HepG2 (cell line): ENCODE measurements around the gene NT5DC1. TPM values are rescaled to one million over a fixed set of nuclear protein-coding genes. Genes with fewer than 3 reads are reported as not detected.

Source experiments
- AFF4 ChIP-seq: sonication (generic); formaldehyde crosslinking; IDR thresholded peaks from 2 replicates; pipeline ENCODE4 v1.4.0; 2020; ENCODE audit warnings: missing genetic modification reagents
- BRCA1 ChIP-seq: sonication (generic); formaldehyde crosslinking; IDR thresholded peaks from 2 replicates; pipeline ENCODE4 v1.4.0; 2020; ENCODE audit warnings: missing genetic modification reagents
- GZF1 ChIP-seq: sonication (generic); formaldehyde crosslinking; IDR thresholded peaks from 2 replicates; pipeline ENCODE4 v1.5.1; 2020; ENCODE audit warnings: mild to moderate bottlenecking, missing genetic modification reagents
- JUNB ChIP-seq: sonication (generic); formaldehyde crosslinking; IDR thresholded peaks from 2 replicates; pipeline ENCODE4 v1.8.0; 2022; ENCODE audit warnings: missing genetic modification reagents, mild to moderate bottlenecking, borderline replicate concordance
- NFE2L2 ChIP-seq: fragments of 150-350 bp; IDR thresholded peaks from 2 replicates; pipeline ENCODE4 v1.6.1; 2014; ENCODE audit warnings: low read length
- NFYC ChIP-seq: IDR thresholded peaks from 2 replicates; pipeline ENCODE4 v1.6.1; 2016; ENCODE audit warnings: missing genetic modification reagents, missing compliant biosample characterization
- PCBP1 ChIP-seq: fragments of 200-400 bp; formaldehyde crosslinking; IDR thresholded peaks from 2 replicates; pipeline ENCODE4 v1.6.1; 2017; ENCODE audit warnings: mild to moderate bottlenecking, low read depth, low read length, borderline replicate concordance
- TFDP2 ChIP-seq: sonication (generic); formaldehyde crosslinking; IDR thresholded peaks from 2 replicates; pipeline ENCODE4 v1.4.0; 2020; ENCODE audit warnings: missing genetic modification reagents
- ZBTB3 ChIP-seq: sonication (generic); formaldehyde crosslinking; IDR thresholded peaks from 2 replicates; pipeline ENCODE4 v1.4.0; 2020; ENCODE audit warnings: low read depth, mild to moderate bottlenecking, moderate library complexity, missing genetic modification reagents, borderline replicate concordance
- ZMYM4 ChIP-seq: sonication (generic); formaldehyde crosslinking; IDR thresholded peaks from 2 replicates; pipeline ENCODE4 v1.8.1; 2023; ENCODE audit warnings: mild to moderate bottlenecking, missing genetic modification reagents
- ZNF777 ChIP-seq: sonication (generic); formaldehyde crosslinking; IDR thresholded peaks from 2 replicates; pipeline ENCODE4 v1.4.0; 2020; ENCODE audit warnings: missing genetic modification reagents
- polyA plus RNA-seq, 8 experiments: library from polyadenylated mRNA; depleted of rRNA in 3 of 8; stranded (reverse) in 7 of 8; unstranded in 1 of 8; fragments of >200 nt; fragmentation: Illumina TruSeq in 4 of 8; extraction: Trizol in 4 of 8; gene quantifications; 2 replicates each; pipeline versions ENCODE4 v1.2.1 to v1.2.3, GENCODE V29; 2011 to 2016; ENCODE audit warnings: low read depth in 4 of 8, missing spikeins in 1 of 8, mixed read lengths in 1 of 8; ENCODE audit not compliant: insufficient read depth in 1 of 8
- total RNA-seq, 5 experiments: library from RNA; depleted of rRNA; stranded (reverse); fragments of >200 nt; fragmentation: Illumina TruSeq; extraction: Trizol; gene quantifications; 2 replicates each; pipeline ENCODE4 v1.2.3, GENCODE V29; 2016; ENCODE audit warnings: low read depth in 1 of 5
- TF ChIP-seq, protein P1 (sequence below): sonication (generic); formaldehyde crosslinking; IDR thresholded peaks from 2 replicates; pipeline ENCODE4 v1.5.1; 2020; ENCODE audit warnings: mild to moderate bottlenecking, missing genetic modification reagents, moderate library complexity
- TF ChIP-seq, protein P2 (sequence below): IDR thresholded peaks from 2 replicates; pipeline ENCODE4 v1.6.1; 2016; ENCODE audit warnings: low read depth
- TF ChIP-seq, protein P3 (sequence below): sonication (generic); formaldehyde crosslinking; IDR thresholded peaks from 2 replicates; pipeline ENCODE4 v1.9.0; 2022; ENCODE audit warnings: low read depth, missing genetic modification reagents

Gene NT5DC1
- total and polyA plus RNA-seq, 2 of the 13 experiments (the other 11 are each of a cell fraction or from before 2014, with no cell fraction given) = 27.0 to 56.1 TPM

GRCh38 chr6:116070616-116071389 lies 29.9 kb upstream of the NT5DC1 start (continued):
- TF ChIP-seq TFDP2 (CRISPR knock-in tag) = no peak
- TF ChIP-seq, protein P1, sequence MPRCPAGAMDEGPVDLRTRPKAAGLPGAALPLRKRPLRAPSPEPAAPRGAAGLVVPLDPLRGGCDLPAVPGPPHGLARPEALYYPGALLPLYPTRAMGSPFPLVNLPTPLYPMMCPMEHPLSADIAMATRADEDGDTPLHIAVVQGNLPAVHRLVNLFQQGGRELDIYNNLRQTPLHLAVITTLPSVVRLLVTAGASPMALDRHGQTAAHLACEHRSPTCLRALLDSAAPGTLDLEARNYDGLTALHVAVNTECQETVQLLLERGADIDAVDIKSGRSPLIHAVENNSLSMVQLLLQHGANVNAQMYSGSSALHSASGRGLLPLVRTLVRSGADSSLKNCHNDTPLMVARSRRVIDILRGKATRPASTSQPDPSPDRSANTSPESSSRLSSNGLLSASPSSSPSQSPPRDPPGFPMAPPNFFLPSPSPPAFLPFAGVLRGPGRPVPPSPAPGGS (CRISPR knock-in tag) = no peak
- TF ChIP-seq NFYC (CRISPR knock-in tag) = no peak
- TF ChIP-seq ZMYM4 (CRISPR knock-in tag) = no peak
- TF ChIP-seq, protein P2, sequence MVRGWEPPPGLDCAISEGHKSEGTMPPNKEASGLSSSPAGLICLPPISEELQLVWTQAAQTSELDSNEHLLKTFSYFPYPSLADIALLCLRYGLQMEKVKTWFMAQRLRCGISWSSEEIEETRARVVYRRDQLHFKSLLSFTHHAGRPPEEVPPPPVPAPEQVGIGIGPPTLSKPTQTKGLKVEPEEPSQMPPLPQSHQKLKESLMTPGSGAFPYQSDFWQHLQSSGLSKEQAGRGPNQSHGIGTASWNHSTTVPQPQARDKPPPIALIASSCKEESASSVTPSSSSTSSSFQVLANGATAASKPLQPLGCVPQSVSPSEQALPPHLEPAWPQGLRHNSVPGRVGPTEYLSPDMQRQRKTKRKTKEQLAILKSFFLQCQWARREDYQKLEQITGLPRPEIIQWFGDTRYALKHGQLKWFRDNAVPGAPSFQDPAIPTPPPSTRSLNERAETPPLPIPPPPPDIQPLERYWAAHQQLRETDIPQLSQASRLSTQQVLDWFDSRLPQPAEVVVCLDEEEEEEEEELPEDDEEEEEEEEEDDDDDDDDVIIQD (CRISPR knock-in tag) = 0 out of 2 replicates have a peak, but pooled peaks have one; percentile 21
- no peak for TF ChIP-seq PCBP1
- no peak for TF ChIP-seq BRCA1 (CRISPR knock-in tag)
- no peak for TF ChIP-seq AFF4 (CRISPR knock-in tag)
- TF ChIP-seq ZBTB3 (CRISPR knock-in tag) = no peak
- TF ChIP-seq NFE2L2 = no peak
- no peak for TF ChIP-seq ZNF777
- peak; percentile 73; the same call in 1 of the 2 replicates for TF ChIP-seq JUNB
- TF ChIP-seq, protein P3, sequence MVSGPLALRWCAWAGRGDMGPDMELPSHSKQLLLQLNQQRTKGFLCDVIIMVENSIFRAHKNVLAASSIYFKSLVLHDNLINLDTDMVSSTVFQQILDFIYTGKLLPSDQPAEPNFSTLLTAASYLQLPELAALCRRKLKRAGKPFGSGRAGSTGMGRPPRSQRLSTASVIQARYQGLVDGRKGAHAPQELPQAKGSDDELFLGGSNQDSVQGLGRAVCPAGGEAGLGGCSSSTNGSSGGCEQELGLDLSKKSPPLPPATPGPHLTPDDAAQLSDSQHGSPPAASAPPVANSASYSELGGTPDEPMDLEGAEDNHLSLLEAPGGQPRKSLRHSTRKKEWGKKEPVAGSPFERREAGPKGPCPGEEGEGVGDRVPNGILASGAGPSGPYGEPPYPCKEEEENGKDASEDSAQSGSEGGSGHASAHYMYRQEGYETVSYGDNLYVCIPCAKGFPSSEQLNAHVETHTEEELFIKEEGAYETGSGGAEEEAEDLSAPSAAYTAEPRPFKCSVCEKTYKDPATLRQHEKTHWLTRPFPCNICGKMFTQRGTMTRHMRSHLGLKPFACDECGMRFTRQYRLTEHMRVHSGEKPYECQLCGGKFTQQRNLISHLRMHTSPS = no peak
- TF ChIP-seq GZF1 (CRISPR knock-in tag) = no peak
